Measurements from ENCODE around the gene ZFP62. TPM values are rescaled to one million over a fixed set of nuclear protein-coding genes. Genes with fewer than 3 reads are reported as not detected.
A peak's percentile ranks its signal among the peaks of the same experiment; 100 is the strongest.

Gene ZFP62
- total RNA-seq, 8 experiments from 2014 or later = 26.0 to 57.3 (median 38.0) TPM

DNA sequence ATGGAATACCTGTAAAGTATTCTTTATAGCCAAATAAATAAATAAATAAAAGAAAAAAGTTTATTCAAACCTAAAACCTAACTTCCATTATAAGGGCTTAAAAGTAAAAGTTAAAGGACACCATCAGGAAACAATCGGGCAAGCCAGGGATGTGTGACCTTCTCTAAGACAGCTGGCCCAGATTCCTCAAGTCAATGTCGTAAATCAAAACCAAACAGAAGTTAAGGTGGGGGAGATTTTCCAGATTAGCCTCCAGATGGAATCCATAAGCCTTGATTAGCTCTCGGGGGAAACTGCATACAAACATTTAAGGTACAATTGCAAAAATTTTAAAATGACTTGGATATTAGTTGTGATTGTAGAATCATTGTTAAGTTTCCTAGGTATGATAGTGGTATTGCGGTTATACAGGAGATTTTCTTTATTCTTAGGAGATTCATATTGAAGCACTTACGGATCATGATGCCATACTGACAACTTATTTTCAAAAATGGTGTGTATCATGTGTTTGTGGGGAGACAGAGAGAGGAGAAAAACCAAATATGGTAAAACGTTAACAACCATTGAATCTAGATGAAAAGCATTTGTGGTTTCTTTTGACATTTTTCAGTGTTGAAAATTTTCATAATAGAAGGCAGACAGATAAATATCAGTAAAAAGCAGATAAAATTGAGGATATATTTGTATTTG is 37.0 kb downstream of the ZFP62 start:
- H3K4me1 ChIP-seq (replicated peaks in 1 of 2) = peaks cover 0 to 18% of the 10 kb centered on the region in 2 donors
- in situ Hi-C loops (cut with MboI; ENCODE audit: low pct_unique_long_range_greater_than_20kb in 2 of 9, low sequenced_read_pairs in 9 of 9, unreplicated experiment in 9 of 9) = no loop called here
- no peak overlapping the region for H3K4me3 ChIP-seq
- 21 to 92% (median 74%) methylated on average over 2 to 6 of the region's 6 CpGs; no CpG with 5 or more reads in 1 of the 10 experiments for WGBS, 10 experiments
- no peak for ATAC-seq (replicated peaks in 6 of 8)
- H3K27ac ChIP-seq = no peak overlapping the region

DNA sequence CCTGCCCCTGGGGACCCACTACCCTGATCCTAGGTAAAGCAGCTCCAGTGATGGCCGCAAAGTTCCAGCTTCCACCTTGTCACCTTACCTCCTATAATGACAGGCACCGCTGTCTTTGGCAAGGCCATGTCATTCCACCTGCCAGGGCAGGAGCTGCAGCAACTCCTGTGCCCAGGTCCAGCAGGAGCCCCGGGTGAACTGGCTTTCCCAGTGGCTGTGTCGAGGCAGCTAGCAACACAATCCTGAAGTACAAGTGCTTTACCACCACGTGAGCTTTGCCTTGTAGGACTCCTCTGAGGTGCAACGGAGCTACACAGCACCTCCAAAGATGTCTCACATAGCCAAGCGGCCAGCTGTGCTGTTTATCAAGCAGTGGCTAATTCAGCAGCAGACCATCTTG is 37.7 kb downstream of the ZFP62 start:
- H3K4me3 ChIP-seq = no peak overlapping the region
- peak overlapping the region in 1 of 2 donors; percentile 17 for H3K27ac ChIP-seq

DNA sequence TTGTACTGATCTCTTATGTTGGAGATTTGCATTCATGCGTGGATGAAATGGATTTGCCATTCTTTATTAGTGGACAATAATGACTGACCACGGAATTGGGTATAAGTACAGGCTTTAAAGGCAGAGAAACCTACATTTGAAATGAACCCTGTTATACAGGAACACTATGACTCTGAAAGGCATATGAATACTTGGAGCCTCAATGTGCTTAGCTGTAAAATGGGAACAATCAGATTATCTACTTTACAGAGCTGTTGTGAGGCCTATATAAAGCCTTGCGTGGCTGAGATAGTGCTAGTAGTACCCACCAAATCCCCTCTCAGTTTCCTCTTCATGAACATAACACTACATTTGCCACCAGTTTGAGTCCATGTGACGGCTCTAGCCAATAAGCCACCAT is 39.5 kb downstream of the ZFP62 start:
- ATAC-seq (replicated peaks in 6 of 8) = no peak
- Histone ChIP-seq H3K27ac (no peak overlapping the region), H3K4me1 (replicated peaks in 1 of 2) (peaks cover 20 to 37% of the 10 kb centered on the region in 2 donors), H3K4me3 (no peak overlapping the region)
- 57 to 100% (median 83%) methylated on average over 1 to 4 of the region's 4 CpGs for WGBS, 10 experiments
- in situ Hi-C loops (cut with MboI; ENCODE audit: low pct_unique_long_range_greater_than_20kb in 2 of 9, low sequenced_read_pairs in 9 of 9, unreplicated experiment in 9 of 9) = no loop called here

More for the DNA sequence above, 37.7 kb downstream of the ZFP62 start:
- peaks cover 2 to 19% of the 10 kb centered on the region in 2 donors for H3K4me1 ChIP-seq (replicated peaks in 1 of 2)
- in situ Hi-C loops (cut with MboI; ENCODE audit: low pct_unique_long_range_greater_than_20kb in 2 of 9, low sequenced_read_pairs in 9 of 9, unreplicated experiment in 9 of 9) = no loop called here
- WGBS, 10 experiments = 14 to 100% (median 62%) methylated on average over 1 to 5 of the region's 7 CpGs; no CpG with 5 or more reads in 2 of the 10 experiments
- no peak for ATAC-seq (replicated peaks in 6 of 8)

DNA sequence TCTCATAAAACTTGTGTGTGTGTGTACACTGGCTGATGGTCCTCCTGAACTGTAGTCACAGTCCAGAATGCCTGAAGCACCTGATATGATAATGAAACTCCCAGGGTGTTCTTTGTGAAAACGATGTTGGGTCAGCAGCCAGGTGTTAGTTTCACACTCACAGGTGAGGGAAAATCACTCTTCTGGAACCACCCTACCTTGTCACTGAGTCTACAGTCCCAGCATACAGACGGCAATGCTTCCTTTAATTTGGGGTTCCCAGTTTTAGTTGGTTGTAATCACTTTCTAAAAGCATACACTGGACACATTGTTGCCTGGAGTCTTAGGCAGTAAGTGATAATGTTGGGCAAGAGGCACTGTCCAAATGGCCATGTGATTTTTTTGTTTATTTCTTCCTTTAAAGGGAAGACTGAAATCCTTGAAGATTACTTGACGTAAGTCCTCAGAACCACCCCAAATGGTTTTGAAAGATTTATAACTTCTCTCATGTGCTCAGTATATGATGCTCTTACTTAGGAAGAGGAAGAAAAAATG is 40.2 kb downstream of the ZFP62 start:
- 67 to 100% (median 100%) methylated on average over 1 to 3 of the region's 3 CpGs; no CpG with 5 or more reads in 1 of the 10 experiments for WGBS, 10 experiments
- Histone ChIP-seq H3K4me1 (replicated peaks in 1 of 2) (peaks cover 22 to 40% of the 10 kb centered on the region in 2 donors), H3K27ac (no peak overlapping the region), H3K4me3 (no peak overlapping the region)
- ATAC-seq (replicated peaks in 6 of 8) = no peak
- in situ Hi-C loops (cut with MboI; ENCODE audit: low pct_unique_long_range_greater_than_20kb in 2 of 9, low sequenced_read_pairs in 9 of 9, unreplicated experiment in 9 of 9) = no loop called here

DNA sequence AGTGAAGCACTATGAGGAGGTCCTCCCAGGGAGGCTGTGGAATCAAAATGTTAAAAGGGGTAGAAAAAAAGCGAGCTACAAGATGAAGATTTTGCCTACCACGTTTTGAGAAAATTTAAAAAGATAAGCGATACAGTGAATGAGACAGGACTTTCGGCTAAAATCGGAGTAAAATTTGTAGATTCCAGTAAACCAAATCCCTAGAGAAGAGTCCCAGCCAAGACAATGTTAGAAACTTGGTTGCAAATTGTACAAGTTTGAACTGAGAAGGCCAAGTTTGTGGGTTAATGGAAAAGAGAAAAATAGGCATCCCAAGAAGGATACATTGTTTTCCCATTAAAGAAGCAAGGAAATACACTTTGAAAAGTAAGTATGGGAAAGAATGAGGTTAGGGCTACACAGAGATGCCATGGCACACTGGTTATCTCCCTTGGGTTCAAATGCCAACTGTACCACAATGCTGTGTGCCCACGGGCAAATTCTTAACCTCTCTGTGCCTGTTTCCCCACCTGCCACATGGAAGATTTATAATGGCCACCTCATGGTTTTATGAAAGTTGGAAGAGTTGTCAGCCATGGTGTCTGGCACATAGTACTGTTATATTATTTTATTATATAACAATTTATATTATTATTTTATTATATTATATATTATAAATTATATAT is 42.3 kb downstream of the ZFP62 start:
- WGBS, 10 experiments = 42 to 90% (median 83%) methylated on average over 2 to 6 of the region's 6 CpGs; no CpG with 5 or more reads in 1 of the 10 experiments
- Histone ChIP-seq H3K4me1 (replicated peaks in 1 of 2) (peaks cover 22 to 37% of the 10 kb centered on the region in 2 donors), H3K27ac (peak overlapping the region in 1 of 2 donors; percentile 36), H3K4me3 (no peak overlapping the region)
- ATAC-seq (replicated peaks in 6 of 8) = no peak
- in situ Hi-C loops (cut with MboI; ENCODE audit: low pct_unique_long_range_greater_than_20kb in 2 of 9, low sequenced_read_pairs in 9 of 9, unreplicated experiment in 9 of 9) = no loop called here

DNA sequence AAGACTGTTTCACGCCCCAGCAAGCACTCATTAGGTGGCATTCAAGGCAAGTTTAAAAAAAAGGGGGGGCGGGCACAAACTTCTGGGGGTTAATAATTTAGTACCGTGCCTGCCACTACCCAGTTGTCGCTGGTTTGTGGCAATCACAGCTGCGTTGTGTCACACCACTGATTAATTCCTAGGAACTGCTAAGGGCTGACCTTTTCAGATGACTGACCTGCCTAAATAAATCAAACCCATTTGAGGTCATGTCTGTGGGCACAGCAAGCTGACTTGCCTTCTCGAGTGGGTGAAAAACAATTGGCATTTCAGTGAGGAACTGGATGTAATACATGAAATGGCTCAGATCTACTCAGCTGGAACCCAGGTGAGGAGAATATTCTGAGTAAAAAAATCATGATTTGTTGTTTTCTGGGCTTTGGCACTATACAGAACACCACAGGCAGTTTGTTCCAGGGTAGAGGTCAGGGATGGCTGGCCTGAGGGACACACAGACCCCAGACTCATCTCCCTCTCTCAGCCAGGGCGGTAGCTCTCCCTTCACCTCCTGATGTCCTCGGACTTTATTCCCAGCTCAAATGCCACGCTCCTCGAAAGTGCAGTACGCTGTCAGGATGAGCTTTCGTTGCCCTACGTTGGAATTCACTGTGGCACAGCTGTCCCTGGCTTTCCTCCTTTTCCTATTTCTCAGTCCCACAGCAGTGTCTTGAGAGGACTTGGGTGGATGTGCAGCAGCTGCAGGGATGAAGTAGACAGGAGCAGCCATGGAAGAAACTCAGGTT is 43.0 kb downstream of the ZFP62 start:
- H3K4me1 ChIP-seq (replicated peaks in 1 of 2) = peaks cover 22 to 29% of the 10 kb centered on the region in 2 donors
- in situ Hi-C loops (cut with MboI; ENCODE audit: low pct_unique_long_range_greater_than_20kb in 2 of 9, low sequenced_read_pairs in 9 of 9, unreplicated experiment in 9 of 9) = no loop called here
- no peak overlapping the region for H3K4me3 ChIP-seq
- 22 to 68% (median 42%) methylated on average over 1 to 11 of the region's 13 CpGs; no CpG with 5 or more reads in 4 of the 10 experiments for WGBS, 10 experiments
- peak overlapping the region in 1 of 2 donors; percentile 36 for H3K27ac ChIP-seq
- ATAC-seq (replicated peaks in 6 of 8) = peak in 4 of 8 experiments; percentile 26 to 69 (median 50)

DNA sequence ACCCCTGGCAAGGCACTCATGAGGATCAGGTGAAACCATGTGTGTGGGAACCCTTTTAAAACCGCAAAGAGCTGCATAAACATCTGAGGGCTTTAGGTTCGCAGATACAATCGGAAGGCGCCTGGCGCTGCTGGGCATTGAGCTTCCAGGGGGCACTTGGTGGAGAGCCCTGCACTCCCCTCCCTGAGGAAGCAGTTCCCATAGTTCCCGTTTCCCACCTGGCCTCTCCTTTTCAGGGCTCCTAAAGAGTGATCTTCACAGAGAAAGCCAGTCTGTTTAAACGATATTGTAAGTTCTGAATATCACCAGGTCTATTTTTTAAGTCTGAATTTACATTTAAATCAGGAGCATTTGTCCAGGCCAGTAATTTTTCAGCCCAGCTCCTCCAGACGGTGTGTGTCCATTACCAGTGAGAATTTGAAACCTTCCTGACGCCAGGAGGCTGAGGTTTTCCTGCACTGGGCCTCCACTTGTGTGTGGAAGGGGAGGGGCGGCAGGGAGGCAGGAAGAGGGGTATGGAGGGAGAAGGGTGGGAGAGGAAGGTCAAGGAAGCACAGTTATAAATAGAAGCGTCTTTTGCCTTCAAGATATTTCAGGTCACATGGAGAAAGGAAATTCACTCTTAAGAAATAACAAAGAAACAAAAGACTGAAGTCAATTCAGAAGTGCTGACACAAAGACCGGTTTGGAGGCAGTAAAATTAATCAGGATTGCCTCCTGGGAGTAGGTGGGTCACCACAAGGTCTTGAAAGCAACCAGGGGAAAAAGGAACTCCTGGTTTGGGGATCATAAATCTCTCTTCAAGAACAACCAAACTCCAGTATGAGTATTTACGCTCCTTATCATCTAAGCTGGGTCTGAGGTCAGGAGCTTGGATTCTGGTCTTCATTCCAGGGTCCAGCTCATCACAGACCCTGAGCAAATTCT is 44.2 kb downstream of the ZFP62 start:
- ATAC-seq (replicated peaks in 6 of 8) = peak in 5 of 8 experiments; percentile 59 to 82 (median 79)
- Histone ChIP-seq H3K27ac (peak overlapping the region in 1 of 2 donors; percentile 16), H3K4me1 (replicated peaks in 1 of 2) (peaks cover 22% of the 10 kb centered on the region in 2 donors), H3K4me3 (no peak overlapping the region)
- in situ Hi-C loops (cut with MboI; ENCODE audit: low pct_unique_long_range_greater_than_20kb in 2 of 9, low sequenced_read_pairs in 9 of 9, unreplicated experiment in 9 of 9) = no loop called here
- 0 to 96% (median 57%) methylated on average over 2 to 11 of the region's 13 CpGs for WGBS, 10 experiments

DNA sequence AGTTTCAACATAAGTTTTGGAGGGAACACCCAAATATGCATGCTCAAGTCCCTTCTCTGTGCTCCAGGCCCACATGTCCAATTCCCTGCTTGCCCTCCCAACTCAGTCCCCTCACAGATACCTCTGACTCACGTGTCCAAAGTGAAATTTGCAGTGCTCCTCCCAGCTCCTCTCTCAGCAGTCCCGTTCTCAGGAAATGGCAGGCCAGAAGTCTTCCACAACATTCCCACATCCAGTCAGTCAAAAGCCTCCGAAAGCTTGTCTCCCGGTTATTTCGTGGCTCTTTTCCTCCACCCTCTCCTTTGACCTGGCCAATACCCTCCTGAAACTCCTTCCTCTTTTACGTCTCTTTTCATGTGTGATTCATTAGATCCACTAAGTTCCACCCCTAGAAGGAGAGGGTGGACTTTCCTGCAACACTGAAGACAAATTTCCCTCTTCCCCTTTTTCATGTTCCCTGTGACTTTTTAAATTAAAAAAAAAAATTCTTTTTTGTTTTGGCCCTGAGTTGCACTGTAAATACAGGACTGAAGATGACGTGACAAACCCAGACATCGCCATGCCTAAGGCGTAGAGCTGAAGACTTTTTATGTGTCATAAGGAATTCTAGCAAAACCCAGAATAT is 45.7 kb downstream of the ZFP62 start:
- peak in 2 of 8 experiments; percentile 40 to 46 for ATAC-seq (replicated peaks in 6 of 8)
- H3K4me3 ChIP-seq = no peak overlapping the region
- peaks cover 28 to 30% of the 10 kb centered on the region in 2 donors for H3K4me1 ChIP-seq (replicated peaks in 1 of 2)
- in situ Hi-C loops (cut with MboI; ENCODE audit: low pct_unique_long_range_greater_than_20kb in 2 of 9, low sequenced_read_pairs in 9 of 9, unreplicated experiment in 9 of 9) = no loop called here
- no peak overlapping the region for H3K27ac ChIP-seq
- WGBS, 10 experiments = 26 to 95% (median 77%) methylated on average over 2 to 8 of the region's 9 CpGs

DNA sequence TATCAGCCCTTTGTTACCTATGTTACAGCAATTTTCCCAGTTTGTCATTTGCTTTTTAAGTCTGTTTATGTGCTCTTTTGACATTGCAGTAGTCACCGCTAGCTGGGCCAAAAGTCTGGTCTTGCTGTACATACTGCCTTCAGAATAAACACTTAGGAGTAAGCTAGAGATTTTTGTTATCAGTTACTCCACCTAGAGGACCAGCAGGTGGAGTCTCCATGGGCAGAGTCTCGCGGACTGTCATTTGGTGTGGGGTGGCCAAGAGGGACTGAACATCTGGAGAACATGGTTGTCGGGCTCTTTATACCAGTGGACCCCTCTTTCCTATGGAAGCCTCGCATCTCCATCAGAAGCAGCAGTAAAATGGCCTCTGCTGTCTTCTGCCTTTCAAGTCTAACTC is 47.7 kb downstream of the ZFP62 start:
- ATAC-seq (replicated peaks in 6 of 8) = no peak
- H3K4me1 ChIP-seq (replicated peaks in 1 of 2) = peaks cover 34 to 38% of the 10 kb centered on the region in 2 donors
- no peak overlapping the region for H3K27ac ChIP-seq
- WGBS, 10 experiments = 50 to 100% (median 83%) methylated on average over 1 to 5 of the region's 5 CpGs; no CpG with 5 or more reads in 1 of the 10 experiments
- in situ Hi-C loops (cut with MboI; ENCODE audit: low pct_unique_long_range_greater_than_20kb in 2 of 9, low sequenced_read_pairs in 9 of 9, unreplicated experiment in 9 of 9) = no loop called here
- H3K4me3 ChIP-seq = no peak overlapping the region

DNA sequence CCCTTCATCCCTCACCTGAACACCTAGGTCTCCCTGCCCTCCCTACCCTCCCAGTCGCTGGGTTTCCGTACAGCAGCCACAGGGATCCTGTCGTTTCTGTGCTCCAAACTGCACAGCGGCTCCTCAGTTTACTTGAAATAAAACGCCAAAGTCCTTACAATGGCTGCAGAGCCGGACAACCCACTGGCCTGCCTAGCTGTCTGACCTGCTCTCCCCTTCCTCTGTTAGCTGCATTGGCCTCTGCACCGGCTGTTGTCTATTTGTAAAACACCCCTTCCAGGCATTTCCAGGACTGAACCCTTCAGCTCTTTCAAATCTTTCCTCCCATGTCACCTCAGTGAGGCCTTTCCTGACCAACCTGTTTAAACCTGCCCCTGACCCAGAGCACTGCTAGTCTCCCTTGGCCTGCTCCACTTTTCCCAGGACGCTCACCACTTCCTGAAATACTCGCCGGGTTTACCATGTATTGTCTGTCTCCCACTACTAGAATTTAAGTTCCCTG is 49.4 kb downstream of the ZFP62 start:
- no peak for ATAC-seq (replicated peaks in 6 of 8)
- in situ Hi-C loops (cut with MboI; ENCODE audit: low pct_unique_long_range_greater_than_20kb in 2 of 9, low sequenced_read_pairs in 9 of 9, unreplicated experiment in 9 of 9) = no loop called here
- Histone ChIP-seq H3K27ac (peak overlapping the region in 1 of 2 donors; percentile 17), H3K4me1 (replicated peaks in 1 of 2) (peaks cover 34 to 36% of the 10 kb centered on the region in 2 donors), H3K4me3 (peak overlapping the region in 1 of 5 donors; percentile 95)
- 70 to 90% (median 82%) methylated on average over 2 to 8 of the region's 10 CpGs; no CpG with 5 or more reads in 3 of the 10 experiments for WGBS, 10 experiments

DNA sequence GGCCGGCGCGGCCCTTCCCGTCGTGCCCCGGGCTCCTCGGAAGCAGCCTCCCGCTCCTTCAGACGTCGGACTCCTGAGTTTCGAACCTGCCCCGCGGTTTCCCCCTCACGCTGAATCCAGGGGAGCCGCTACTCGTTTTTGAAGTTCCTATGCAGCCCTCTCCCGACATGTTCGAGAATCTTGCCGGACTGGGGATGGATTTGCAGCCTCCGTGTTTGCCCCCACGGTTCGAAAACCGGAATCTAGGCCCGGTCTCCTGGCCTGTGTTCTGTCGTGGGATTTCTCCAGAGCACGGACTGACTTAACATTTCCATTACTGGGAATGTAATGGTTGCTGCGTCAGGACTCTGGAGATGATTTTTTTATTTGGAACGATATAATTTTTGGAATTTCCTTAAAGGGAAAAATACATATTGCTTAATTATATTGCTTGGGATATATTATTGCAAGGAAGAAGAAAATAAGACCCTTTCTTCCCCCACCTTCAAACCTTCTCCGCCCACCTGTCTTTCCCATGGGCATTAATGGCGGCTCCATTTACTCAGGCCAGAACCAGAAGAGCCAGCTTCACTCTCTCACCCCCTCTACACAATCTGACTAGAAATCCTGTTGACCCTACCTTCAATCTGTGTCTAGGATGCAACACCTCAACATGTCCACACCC is 50.0 kb downstream of the ZFP62 start:
- ATAC-seq (replicated peaks in 6 of 8) = peak in 3 of 8 experiments; percentile 27 to 50 (median 45)
- in situ Hi-C loops (cut with MboI; ENCODE audit: low pct_unique_long_range_greater_than_20kb in 2 of 9, low sequenced_read_pairs in 9 of 9, unreplicated experiment in 9 of 9) = no loop called here
- peak overlapping the region; percentile 78 to 96 (median 95) for H3K4me3 ChIP-seq

More for the DNA sequence above, 50.0 kb downstream of the ZFP62 start:
- Histone ChIP-seq H3K4me1 (replicated peaks in 1 of 2) (peaks cover 33 to 34% of the 10 kb centered on the region in 2 donors), H3K27ac (peak overlapping the region; percentile 99 to 100)
- whole genome bisulfite sequencing, 10 experiments = 0 to 93% (median 24%) methylated on average over 1 to 10 of the region's 30 CpGs; no CpG with 5 or more reads in 2 of the 10 experiments
